ENCODE results near the gene PAX3. TPM values are rescaled to one million over a fixed set of nuclear protein-coding genes. Genes with fewer than 3 reads are reported as not detected.

PAX3 gene
- total RNA-seq, 1 donor from 2014 or later: not detected

GRCh38 chr2:222296311-222296741 lies 2.5 kb downstream of the PAX3 start:
- no peak for ATAC-seq

GRCh38 chr2:222295368-222296062 lies 3.3 kb downstream of the PAX3 start:
- ATAC-seq: no peak

GRCh38 chr2:222294996-222295367 lies 3.8 kb downstream of the PAX3 start:
- no peak for ATAC-seq

GRCh38 chr2:222293660-222294630 lies 4.9 kb downstream of the PAX3 start:
- no peak for ATAC-seq

- ATAC-seq: no peak
These were observed 6.4 kb downstream of the PAX3 start for GRCh38 chr2:222292149-222293134.

- no peak for ATAC-seq
These were observed 7.3 kb downstream of the PAX3 start for GRCh38 chr2:222291485-222291841.

GRCh38 chr2:222290736-222291484 lies 7.9 kb downstream of the PAX3 start:
- ATAC-seq: no peak

- ATAC-seq: no peak
These were observed 8.4 kb downstream of the PAX3 start for GRCh38 chr2:222290401-222290735.

- no peak for ATAC-seq
These were observed 9.3 kb downstream of the PAX3 start for GRCh38 chr2:222289278-222290160.

- ATAC-seq: no peak
These were observed 10.1 kb downstream of the PAX3 start for GRCh38 chr2:222288590-222289277.

- ATAC-seq: no peak
These were observed 10.8 kb downstream of the PAX3 start for GRCh38 chr2:222287862-222288479.

GRCh38 chr2:222284466-222284865 lies 14.3 kb downstream of the PAX3 start:
- no peak for ATAC-seq

- ATAC-seq: no peak
These were observed 15.2 kb downstream of the PAX3 start for GRCh38 chr2:222283634-222284033.

- no peak for ATAC-seq
These were observed 17.3 kb downstream of the PAX3 start for GRCh38 chr2:222281506-222281905.

- ATAC-seq: no peak
These were observed 18.0 kb downstream of the PAX3 start for GRCh38 chr2:222280795-222281194.

GRCh38 chr2:222272446-222273015 lies 26.3 kb downstream of the PAX3 start:
- ATAC-seq: no peak

GRCh38 chr2:222271854-222272253 lies 26.9 kb downstream of the PAX3 start:
- no peak for ATAC-seq

GRCh38 chr2:222270396-222270795 lies 28.4 kb downstream of the PAX3 start:
- no peak for ATAC-seq

GRCh38 chr2:222269132-222269531 lies 29.7 kb downstream of the PAX3 start:
- ATAC-seq: no peak

Measured in esophagus mucosa (tissue), 1 donor.